HEK293T (cell line): ENCODE measurements around the gene NDUFAF8.

Experiments
- BHLHE40 ChIP-seq: fragments of 450-650 bp; IDR thresholded peaks from 2 replicates; pipeline ENCODE4 v1.6.1; 2016; ENCODE audit warnings: mild to moderate bottlenecking, moderate library complexity, borderline replicate concordance
- ELF4 ChIP-seq: fragments of 450-650 bp; IDR thresholded peaks from 2 replicates; pipeline ENCODE4 v1.6.1; 2017; ENCODE audit warnings: antibody characterized with exemption
- FOXA1 ChIP-seq: fragments of 450-650 bp; IDR thresholded peaks from 2 replicates; pipeline ENCODE4 v1.6.1; 2016; ENCODE audit warnings: mild to moderate bottlenecking
- SP1 ChIP-seq: fragments of 450-650 bp; IDR thresholded peaks from 2 replicates; pipeline ENCODE4 v1.6.1; 2017

DNA sequence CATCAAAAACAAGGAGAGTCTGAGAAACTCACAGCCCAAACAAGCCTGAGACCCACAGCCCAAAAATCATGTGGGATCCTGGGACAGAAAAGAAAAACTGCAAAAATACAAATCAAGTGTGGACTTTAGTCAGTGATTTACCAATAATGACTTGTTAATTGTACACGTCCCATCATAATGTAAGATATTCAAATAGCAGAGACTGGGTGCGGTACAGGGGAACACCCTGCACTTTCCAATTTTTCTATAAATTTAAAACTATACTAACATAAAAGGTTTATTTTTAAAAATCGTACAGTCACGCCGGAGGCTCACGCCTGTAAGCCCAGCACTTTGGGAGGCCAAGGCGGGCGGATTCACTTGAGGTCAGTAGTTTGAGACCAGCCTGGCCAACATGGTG, 25.1 kb upstream of the NDUFAF8 start:
- TF ChIP-seq ELF4 (no peak), SP1 (no peak), BHLHE40 (no peak), FOXA1 (no peak)
